ENCODE measurements around the gene TDRD7. TPM values are rescaled to one million over a fixed set of nuclear protein-coding genes. Genes with fewer than 3 reads are reported as not detected.

TDRD7 gene
- total and polyA plus RNA-seq, 2 of the 13 experiments (the other 11 are each of a cell fraction or from before 2014, with no cell fraction given) = 9.8 to 15.5 TPM

DNA sequence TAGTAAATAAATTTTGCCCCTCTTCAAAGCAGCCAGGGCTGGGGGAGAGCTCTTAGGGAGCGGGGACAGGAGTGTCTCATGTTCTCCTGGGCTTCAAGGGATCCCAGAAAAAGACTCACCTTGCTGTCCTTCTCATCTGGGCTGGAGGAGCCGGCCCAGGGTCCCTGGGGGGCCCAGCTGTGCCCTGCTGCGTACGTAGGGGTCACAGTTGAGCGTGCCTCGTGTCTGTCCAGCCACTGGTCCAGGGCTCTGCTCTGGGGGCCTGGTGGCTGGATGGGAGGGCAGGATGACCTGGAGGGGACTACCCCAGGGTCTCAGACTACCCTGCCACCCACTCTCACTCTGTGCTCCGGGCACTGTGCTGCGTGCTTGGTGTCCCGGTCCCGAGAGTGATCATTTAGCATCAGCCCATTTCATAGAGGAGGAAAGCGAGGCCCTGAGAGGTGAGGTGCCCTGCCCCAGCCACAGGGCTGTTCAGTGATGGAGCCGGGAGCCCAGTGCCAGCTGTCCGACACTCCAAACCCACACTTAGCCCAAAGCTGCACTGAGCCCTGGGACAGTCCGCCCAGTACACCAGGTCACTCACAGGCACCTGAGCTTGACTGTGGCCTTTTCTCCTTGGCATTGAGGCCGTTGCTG, 26.2 kb upstream of the TDRD7 start (continued):
- TF ChIP-seq ZNF629 (CRISPR knock-in tag; conservative IDR thresholded peaks at IDR 0.05) = peak; percentile 94

DNA sequence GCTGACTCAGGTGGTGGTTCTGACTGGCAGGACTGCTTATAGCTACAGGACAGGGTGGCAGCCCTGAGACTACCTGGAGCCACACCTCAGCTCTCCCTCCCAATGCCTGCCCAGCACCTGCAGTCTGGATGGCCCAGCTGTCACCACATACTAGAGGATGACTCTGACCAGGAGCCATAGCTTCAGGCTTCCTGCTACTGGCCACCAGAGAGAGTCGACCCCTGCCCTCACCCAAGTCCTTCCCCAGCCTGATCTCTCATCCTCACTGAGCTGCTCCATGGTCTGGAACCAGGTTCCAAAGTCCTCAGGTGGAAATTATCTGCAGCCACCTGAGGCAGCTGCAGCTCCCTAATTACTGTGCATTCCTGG, 25.6 kb upstream of the TDRD7 start:
- no CpG with 5 or more reads among the region's 1 CpG for WGBS (ENCODE audit: low lambda C conversion rate)
- Histone ChIP-seq H3K9ac (ENCODE audit: insufficient read depth, low read depth, low read length) (no peak overlapping the region), H3K4me3 (replicated peaks in 1 of 3; ENCODE audit: insufficient read depth in 1 of 3, low read depth in 2 of 3, low read length in 3 of 3) (peak overlapping the region in 1 of 3 experiments; percentile 88; a peak in 2 of 6 replicates), H3K36me3 (replicated peaks in 1 of 2; ENCODE audit: control insufficient read depth in 1 of 2, insufficient read depth in 2 of 2, low read length in 2 of 2) (no peaks in the 10 kb centered on the region), H3K4me2 (ENCODE audit: low read depth, low read length) (peak overlapping the region; percentile 91), H4K20me1 (ENCODE audit: insufficient read depth, low read length) (no peaks in the 10 kb centered on the region), H3K79me2 (ENCODE audit: insufficient read depth, low read length) (no peaks in the 10 kb centered on the region), H2AFZ (ENCODE audit: low read length) (no peak overlapping the region), H3K4me1 (ENCODE audit: insufficient read depth, low read length) (peaks cover 74% of the 10 kb centered on the region), H3K27me3 (ENCODE audit: control insufficient read depth in 1 of 2, insufficient read depth in 2 of 2, low read length in 2 of 2) (no peaks in the 10 kb centered on the region), H3K27ac (ENCODE audit: extremely low read length, insufficient read depth, low read length) (peak overlapping the region; percentile 54), H3K9me3 (ENCODE audit: low read length) (no peaks in the 10 kb centered on the region)
- POLR2A ChIA-PET = interaction anchor here (0.7 to 5.4 kb wide), 7 partner anchors 9 to 212 kb away, joined by 3 to 39 read pairs (median 12); no protein-coding TSS in a partner anchor
- no TSS peak for BruUV-seq (replicated peaks)
- CTCF ChIA-PET (ENCODE audit: low intra/inter-chr PET ratio, low total read pairs) = interaction anchor here (1.1 to 2.4 kb wide), 4 partner anchors 9 to 25 kb away, joined by 3 to 25 read pairs (median 15); partner anchors contain the start of gene TDRD7
- intact Hi-C loops (cut with micrococcal nuclease; ENCODE audit: unreplicated experiment) = loop anchor here (2.0 to 5.0 kb wide), 3 partner anchors 21 to 529 kb away; no protein-coding TSS in a partner anchor
- peak; percentile 43 for DNase-seq (ENCODE audit: low spot score)
- in situ Hi-C loops (cut with HindIII; ENCODE audit: extremely low pct_ligation_motif_present, low pct_unique_long_range_greater_than_20kb) = no loop called here
- ATAC-seq = peak; percentile 43
- peak; percentile 64 for FAIRE-seq
- TF ChIP-seq, protein P1, sequence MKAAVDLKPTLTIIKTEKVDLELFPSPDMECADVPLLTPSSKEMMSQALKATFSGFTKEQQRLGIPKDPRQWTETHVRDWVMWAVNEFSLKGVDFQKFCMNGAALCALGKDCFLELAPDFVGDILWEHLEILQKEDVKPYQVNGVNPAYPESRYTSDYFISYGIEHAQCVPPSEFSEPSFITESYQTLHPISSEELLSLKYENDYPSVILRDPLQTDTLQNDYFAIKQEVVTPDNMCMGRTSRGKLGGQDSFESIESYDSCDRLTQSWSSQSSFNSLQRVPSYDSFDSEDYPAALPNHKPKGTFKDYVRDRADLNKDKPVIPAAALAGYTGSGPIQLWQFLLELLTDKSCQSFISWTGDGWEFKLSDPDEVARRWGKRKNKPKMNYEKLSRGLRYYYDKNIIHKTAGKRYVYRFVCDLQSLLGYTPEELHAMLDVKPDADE (CRISPR knock-in tag; IDR thresholded peaks at IDR 0.05) = no peak
- TF ChIP-seq SAP130 (CRISPR knock-in tag; IDR thresholded peaks at IDR 0.05; ENCODE audit: low read depth) (no peak), ZNF616 (CRISPR knock-in tag; IDR thresholded peaks at IDR 0.05; ENCODE audit: low read depth) (no peak), MYC (CRISPR knock-in tag; IDR thresholded peaks at IDR 0.05; ENCODE audit: borderline replicate concordance) (no peak), ZNF788 (CRISPR knock-in tag; IDR thresholded peaks at IDR 0.05; ENCODE audit: borderline replicate concordance) (0 out of 2 replicates have a peak, but pooled peaks have one; percentile 39), HNF4A (CRISPR knock-in tag; IDR thresholded peaks at IDR 0.05) (peak; percentile 86), BORCS8-MEF2B (CRISPR knock-in tag; IDR thresholded peaks at IDR 0.05) (no peak), THYN1 (CRISPR knock-in tag; IDR thresholded peaks at IDR 0.05; ENCODE audit: borderline replicate concordance, low read depth) (no peak), HIVEP1 (CRISPR knock-in tag; IDR thresholded peaks at IDR 0.05) (0 out of 2 replicates have a peak, but pooled peaks have one; percentile 53), NR2F6 (IDR thresholded peaks at IDR 0.05) (no peak), NR2F6 (CRISPR knock-in tag; IDR thresholded peaks at IDR 0.05) (peak; percentile 45; the same call in 1 of the 2 replicates), ESRRA (CRISPR knock-in tag; IDR thresholded peaks at IDR 0.05; ENCODE audit: low read depth) (0 out of 2 replicates have a peak, but pooled peaks have one; percentile 38), MTA1 (CRISPR knock-in tag; IDR thresholded peaks at IDR 0.05; ENCODE audit: borderline replicate concordance) (0 out of 2 replicates have a peak, but pooled peaks have one; percentile 62), SRSF1 (optimal IDR thresholded peaks at IDR 0.05; ENCODE audit: low read depth, low read length) (no peak), SMC3 (IDR thresholded peaks at IDR 0.05; ENCODE audit: low read length) (no peak), ZNF430 (CRISPR knock-in tag; IDR thresholded peaks at IDR 0.05) (no peak), FOSL1 (CRISPR knock-in tag; IDR thresholded peaks at IDR 0.05; ENCODE audit: borderline replicate concordance) (no peak), SIN3A (IDR thresholded peaks at IDR 0.05; ENCODE audit: borderline replicate concordance, low read depth, low read length) (no peak), JUNB (CRISPR knock-in tag; IDR thresholded peaks at IDR 0.05; ENCODE audit: borderline replicate concordance) (no peak), RAD21 (CRISPR knock-in tag; IDR thresholded peaks at IDR 0.05) (0 out of 2 replicates have a peak, but pooled peaks have one; percentile 6)
- TF ChIP-seq, protein P2, sequence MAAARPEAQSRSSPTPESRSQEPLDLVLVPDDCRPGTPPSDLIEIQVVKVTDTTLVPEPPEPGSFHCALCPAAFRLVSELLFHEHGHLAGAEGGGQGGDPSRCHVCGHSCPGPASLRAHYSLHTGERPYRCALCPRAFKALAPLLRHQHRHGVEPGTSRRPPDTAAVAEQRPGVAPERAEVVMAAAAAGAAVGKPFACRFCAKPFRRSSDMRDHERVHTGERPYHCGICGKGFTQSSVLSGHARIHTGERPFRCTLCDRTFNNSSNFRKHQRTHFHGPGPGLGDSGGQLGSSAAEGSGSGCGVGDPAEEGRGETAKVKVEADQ (CRISPR knock-in tag; IDR thresholded peaks at IDR 0.05; ENCODE audit: borderline replicate concordance) = no peak
- TF ChIP-seq, protein P3, sequence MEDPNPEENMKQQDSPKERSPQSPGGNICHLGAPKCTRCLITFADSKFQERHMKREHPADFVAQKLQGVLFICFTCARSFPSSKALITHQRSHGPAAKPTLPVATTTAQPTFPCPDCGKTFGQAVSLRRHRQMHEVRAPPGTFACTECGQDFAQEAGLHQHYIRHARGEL (CRISPR knock-in tag; IDR thresholded peaks at IDR 0.05) = no peak

Data from HepG2 (cell line).